PC-9 (cell line): ENCODE measurements around the gene REV3L.

Experiments used
- CTCF ChIP-seq: fragments of 200-600 bp; sonication (generic); conservative IDR thresholded peaks from 2 replicates; pipeline ENCODE4 v1.6.1; 2017; ENCODE audit warnings: mixed run types, antibody characterized with exemption, mild to moderate bottlenecking, moderate library complexity
- EZH2 ChIP-seq: fragments of 200-600 bp; sonication (generic); IDR thresholded peaks from 2 replicates; pipeline ENCODE4 v1.8.0; 2017; ENCODE audit warnings: antibody characterized with exemption, low read depth

- TF ChIP-seq CTCF (no peak), EZH2 (no peak)
Observed at GRCh38 chr6:111468329-111469012, 14.5 kb downstream of the REV3L start.
